ENCODE results near the gene DENND11. TPM values are rescaled to one million over a fixed set of nuclear protein-coding genes. Genes with fewer than 3 reads are reported as not detected.

The DENND11 gene
- polyA plus RNA-seq, 1 experiment, result 4.9 TPM

DNA sequence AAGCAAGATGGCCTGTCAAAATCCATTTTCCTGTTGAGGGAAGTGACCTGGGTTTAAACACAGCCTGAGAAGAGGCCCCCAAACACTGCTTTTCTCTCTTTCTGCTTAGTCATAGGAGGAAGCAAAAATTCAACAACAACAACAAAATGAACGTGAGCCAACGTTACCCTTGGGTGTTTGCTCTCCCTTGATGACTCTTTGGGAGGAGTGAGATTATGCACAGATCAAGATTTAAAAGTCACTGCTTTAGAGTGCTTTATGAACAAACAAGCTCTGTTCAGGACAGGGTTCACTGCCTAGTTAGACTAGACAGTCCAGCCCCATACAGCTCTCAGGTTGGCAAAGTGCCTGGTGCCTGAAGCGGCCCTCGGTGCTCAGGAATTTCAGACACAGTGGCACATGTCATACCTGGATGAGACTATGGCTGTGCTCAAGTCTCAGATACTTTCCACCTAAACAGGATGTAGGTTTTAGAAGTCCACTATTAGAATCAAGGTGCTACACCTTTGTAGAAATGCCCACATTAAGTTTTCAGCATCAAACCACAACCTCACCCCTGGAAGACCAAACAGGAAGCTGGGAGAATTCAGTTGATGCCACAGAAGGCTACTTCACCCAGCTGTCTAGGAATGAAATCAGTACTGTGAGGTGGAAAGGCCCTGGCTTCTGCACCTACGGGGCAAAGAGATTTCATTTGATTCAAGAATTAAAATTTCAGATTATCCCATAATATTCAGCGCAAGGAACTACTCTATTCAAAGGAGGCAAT is 38.7 kb downstream of the DENND11 start:
- H3K27ac ChIP-seq (ENCODE audit: low read depth, low read length), result no peak overlapping the region
- POLR2A ChIA-PET, result no interaction called here
- CTCF ChIA-PET, result interaction anchor here (0.9 to 2.0 kb wide), 3 partner anchors 9 to 75 kb away, joined by 4 to 6 read pairs (median 6); partner anchors contain the start of gene SSBP1
- TF ChIP-seq, protein P1, sequence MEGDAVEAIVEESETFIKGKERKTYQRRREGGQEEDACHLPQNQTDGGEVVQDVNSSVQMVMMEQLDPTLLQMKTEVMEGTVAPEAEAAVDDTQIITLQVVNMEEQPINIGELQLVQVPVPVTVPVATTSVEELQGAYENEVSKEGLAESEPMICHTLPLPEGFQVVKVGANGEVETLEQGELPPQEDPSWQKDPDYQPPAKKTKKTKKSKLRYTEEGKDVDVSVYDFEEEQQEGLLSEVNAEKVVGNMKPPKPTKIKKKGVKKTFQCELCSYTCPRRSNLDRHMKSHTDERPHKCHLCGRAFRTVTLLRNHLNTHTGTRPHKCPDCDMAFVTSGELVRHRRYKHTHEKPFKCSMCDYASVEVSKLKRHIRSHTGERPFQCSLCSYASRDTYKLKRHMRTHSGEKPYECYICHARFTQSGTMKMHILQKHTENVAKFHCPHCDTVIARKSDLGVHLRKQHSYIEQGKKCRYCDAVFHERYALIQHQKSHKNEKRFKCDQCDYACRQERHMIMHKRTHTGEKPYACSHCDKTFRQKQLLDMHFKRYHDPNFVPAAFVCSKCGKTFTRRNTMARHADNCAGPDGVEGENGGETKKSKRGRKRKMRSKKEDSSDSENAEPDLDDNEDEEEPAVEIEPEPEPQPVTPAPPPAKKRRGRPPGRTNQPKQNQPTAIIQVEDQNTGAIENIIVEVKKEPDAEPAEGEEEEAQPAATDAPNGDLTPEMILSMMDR (IDR thresholded peaks at IDR 0.05; ENCODE audit: low read depth, low read length), result no peak
- no peaks in the 10 kb centered on the region for H3K27me3 ChIP-seq (ENCODE audit: control insufficient read depth, insufficient read depth, low read length)
- no peaks in the 10 kb centered on the region for H3K9me3 ChIP-seq (ENCODE audit: control insufficient read depth, insufficient read depth, low read length)
- no peak overlapping the region for H3K4me3 ChIP-seq (ENCODE audit: low read depth, low read length)
- no peak for DNase-seq (ENCODE audit: low read depth, low spot score)

DNA sequence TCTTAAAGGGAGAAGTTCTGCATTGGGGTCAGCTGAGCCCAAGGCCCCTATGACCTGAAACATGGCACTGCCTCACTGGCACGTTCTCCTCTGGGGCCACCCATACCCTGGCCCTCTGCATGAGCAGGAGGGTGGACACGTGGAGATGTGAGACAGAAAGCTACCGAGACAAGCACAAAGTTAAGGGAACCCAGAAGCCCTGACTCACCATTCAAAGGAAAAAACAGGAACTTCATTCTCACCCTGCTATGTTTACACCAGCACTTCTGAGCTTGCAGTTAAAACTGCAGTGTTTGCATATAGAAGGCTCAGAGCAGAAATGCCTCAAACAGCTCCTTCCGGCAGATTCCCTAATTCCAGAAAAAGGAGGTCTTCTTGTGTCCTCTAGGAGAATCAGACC is 41.7 kb downstream of the DENND11 start:
- Histone ChIP-seq H3K27ac (ENCODE audit: low read depth, low read length) (no peak overlapping the region), H3K9me3 (ENCODE audit: control insufficient read depth, insufficient read depth, low read length) (no peaks in the 10 kb centered on the region), H3K27me3 (ENCODE audit: control insufficient read depth, insufficient read depth, low read length) (no peaks in the 10 kb centered on the region), H3K4me3 (ENCODE audit: low read depth, low read length) (no peak overlapping the region)
- TF ChIP-seq, protein P1 (IDR thresholded peaks at IDR 0.05; ENCODE audit: low read depth, low read length), result no peak
- CTCF ChIA-PET, result interaction anchor here (0.6 to 4.9 kb wide), 3 partner anchors 9 to 126 kb away, joined by 6 to 42 read pairs (median 8); no protein-coding TSS in a partner anchor
- no peak for DNase-seq (ENCODE audit: low read depth, low spot score)
- POLR2A ChIA-PET, result no interaction called here

DNA sequence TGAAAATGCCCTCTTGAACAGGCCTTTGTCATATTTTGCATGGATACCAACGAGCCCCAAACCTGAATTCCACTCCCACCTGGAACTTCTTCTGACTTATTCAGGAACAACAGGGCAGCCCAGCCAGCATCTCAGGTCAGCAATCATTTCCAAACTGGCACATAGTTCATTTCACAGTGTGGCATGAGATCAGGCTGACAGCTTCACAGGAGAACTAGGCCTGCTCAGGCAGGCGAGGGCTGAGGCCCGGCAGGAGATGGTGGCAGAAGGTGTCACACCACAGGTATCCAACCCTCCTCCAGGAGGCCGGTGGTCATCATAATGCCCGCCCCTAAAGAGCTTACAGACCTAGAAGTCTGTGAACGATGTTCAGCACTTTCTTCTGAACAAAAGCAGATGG is 42.5 kb downstream of the DENND11 start:
- POLR2A ChIA-PET, result no interaction called here
- DNase-seq (ENCODE audit: low read depth, low spot score), result no peak
- H3K27me3 ChIP-seq (ENCODE audit: control insufficient read depth, insufficient read depth, low read length), result no peaks in the 10 kb centered on the region
- H3K4me3 ChIP-seq (ENCODE audit: low read depth, low read length), result no peak overlapping the region
- no peaks in the 10 kb centered on the region for H3K9me3 ChIP-seq (ENCODE audit: control insufficient read depth, insufficient read depth, low read length)
- CTCF ChIA-PET, result interaction anchor here (1.1 to 4.9 kb wide), 4 partner anchors 9 to 126 kb away, joined by 3 to 42 read pairs (median 5); partner anchors contain the start of gene SSBP1
- TF ChIP-seq, protein P1 (IDR thresholded peaks at IDR 0.05; ENCODE audit: low read depth, low read length), result no peak
- no peak overlapping the region for H3K27ac ChIP-seq (ENCODE audit: low read depth, low read length)

DNA sequence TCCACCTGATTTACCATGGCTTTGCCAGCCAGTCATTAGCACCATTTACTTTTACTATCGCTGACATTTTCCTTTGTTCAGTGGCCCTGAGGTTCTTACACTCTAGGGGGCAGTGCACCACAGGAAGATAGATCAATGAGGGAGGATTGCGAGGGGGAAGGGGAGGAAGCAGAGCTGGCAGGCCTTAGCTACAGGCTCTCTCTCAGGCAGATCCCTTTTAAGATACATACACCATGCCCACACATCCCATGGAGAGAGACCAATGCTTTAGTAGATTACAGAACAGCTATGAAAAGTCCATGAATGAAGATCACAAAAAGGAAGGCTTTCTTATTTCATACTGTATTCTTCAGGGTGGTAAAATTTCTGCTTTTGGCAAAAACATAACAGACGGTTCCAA is 47.4 kb downstream of the DENND11 start:
- POLR2A ChIA-PET, result no interaction called here
- H3K27ac ChIP-seq (ENCODE audit: low read depth, low read length), result no peak overlapping the region
- CTCF ChIA-PET, result interaction anchor here (0.6 to 4.7 kb wide), 32 partner anchors 8 to 928 kb away, joined by 3 to 51 read pairs (median 4); partner anchors contain the start of genes AGK, SSBP1 and TAS2R5
- DNase-seq (ENCODE audit: low read depth, low spot score), result peak; percentile 33
- H3K9me3 ChIP-seq (ENCODE audit: control insufficient read depth, insufficient read depth, low read length), result no peaks in the 10 kb centered on the region
- H3K27me3 ChIP-seq (ENCODE audit: control insufficient read depth, insufficient read depth, low read length), result no peaks in the 10 kb centered on the region
- H3K4me3 ChIP-seq (ENCODE audit: low read depth, low read length), result no peak overlapping the region
- TF ChIP-seq, protein P1 (IDR thresholded peaks at IDR 0.05; ENCODE audit: low read depth, low read length), result peak; percentile 84

DNA sequence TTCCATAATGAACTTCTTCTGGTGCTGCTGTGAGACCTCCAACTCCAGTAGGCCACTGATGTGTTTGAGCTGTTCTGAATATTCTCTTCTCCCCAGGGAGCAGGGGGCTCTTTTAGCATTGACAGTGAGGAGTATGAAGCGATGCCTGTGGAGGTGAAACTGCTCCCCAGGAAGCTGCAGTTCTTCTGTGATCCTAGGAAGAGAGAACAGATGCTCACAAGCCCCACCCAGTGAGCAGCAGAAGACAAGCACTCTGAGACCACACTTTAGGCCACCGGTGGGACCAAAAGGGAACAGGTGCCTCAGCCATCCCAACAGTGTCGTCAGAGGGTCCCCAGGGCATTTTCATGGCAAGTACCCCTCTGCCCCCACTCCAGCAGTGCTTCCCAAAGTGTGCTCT is 49.3 kb downstream of the DENND11 start:
- DNase-seq (ENCODE audit: low read depth, low spot score), result no peak
- ChIA-PET POLR2A (no interaction called here), CTCF (interaction anchor here (1.3 to 3.7 kb wide), 5 partner anchors 86 to 638 kb away, joined by 3 to 20 read pairs (median 8); partner anchors contain the start of genes MRPS33 and SSBP1)
- Histone ChIP-seq H3K4me3 (ENCODE audit: low read depth, low read length) (no peak overlapping the region), H3K27ac (ENCODE audit: low read depth, low read length) (no peak overlapping the region), H3K27me3 (ENCODE audit: control insufficient read depth, insufficient read depth, low read length) (no peaks in the 10 kb centered on the region), H3K9me3 (ENCODE audit: control insufficient read depth, insufficient read depth, low read length) (no peaks in the 10 kb centered on the region)
- TF ChIP-seq, protein P1 (IDR thresholded peaks at IDR 0.05; ENCODE audit: low read depth, low read length), result no peak

Data from AG04450 (cell line).